HG02884 (cell line): ENCODE results near the gene TFAP2B.

Experiments
- ATAC-seq: cut with Tn5 transposase; IDR thresholded peaks from one replicate; pipeline ENCODE4 v1.9.1; 2021; ENCODE audit warnings: mild to moderate bottlenecking, moderate library complexity; ENCODE audit not compliant: unreplicated experiment

Gene TFAP2B

GRCh38 chr6:50846144-50846851 lies 27.6 kb downstream of the TFAP2B start:
- ATAC-seq, result no peak

- no peak for ATAC-seq
Measured at GRCh38 chr6:50846852-50847155, 28.1 kb downstream of the TFAP2B start.

GRCh38 chr6:50847890-50848594 lies 29.4 kb downstream of the TFAP2B start:
- ATAC-seq, result no peak

GRCh38 chr6:50848989-50849795 lies 30.5 kb downstream of the TFAP2B start:
- ATAC-seq, result no peak

- no peak for ATAC-seq
Measured at GRCh38 chr6:50849796-50850180, 31.1 kb downstream of the TFAP2B start.

GRCh38 chr6:50850223-50851048 lies 31.8 kb downstream of the TFAP2B start:
- no peak for ATAC-seq

GRCh38 chr6:50851049-50851845 lies 32.6 kb downstream of the TFAP2B start:
- no peak for ATAC-seq

- no peak for ATAC-seq
Measured at GRCh38 chr6:50853939-50854338, 35.3 kb downstream of the TFAP2B start.

- ATAC-seq, result no peak
Measured at GRCh38 chr6:50861692-50862091, 43.0 kb downstream of the TFAP2B start.

- no peak for ATAC-seq
Measured at GRCh38 chr6:50862176-50862575, 43.5 kb downstream of the TFAP2B start.

GRCh38 chr6:50864601-50865000 lies 45.9 kb downstream of the TFAP2B start:
- no peak for ATAC-seq

GRCh38 chr6:50868466-50868865 lies 49.8 kb downstream of the TFAP2B start:
- no peak for ATAC-seq

- no peak for ATAC-seq
Measured at GRCh38 chr6:50873167-50873566, 54.5 kb downstream of the TFAP2B start.

GRCh38 chr6:50884364-50884763 lies 65.7 kb downstream of the TFAP2B start:
- ATAC-seq, result no peak

GRCh38 chr6:50887112-50887511 lies 68.4 kb downstream of the TFAP2B start:
- ATAC-seq, result no peak

- ATAC-seq, result no peak
Measured at GRCh38 chr6:50889497-50889896, 70.8 kb downstream of the TFAP2B start.

GRCh38 chr6:50889935-50890334 lies 71.3 kb downstream of the TFAP2B start:
- ATAC-seq, result no peak

GRCh38 chr6:50890579-50890978 lies 71.9 kb downstream of the TFAP2B start:
- ATAC-seq, result no peak

- no peak for ATAC-seq
Measured at GRCh38 chr6:50891290-50891689, 72.6 kb downstream of the TFAP2B start.
